ENCODE measurements around the gene GIMAP1. TPM values are rescaled to one million over a fixed set of nuclear protein-coding genes. Genes with fewer than 3 reads are reported as not detected.

Gene GIMAP1
- total and polyA plus RNA-seq, 2 of the 8 experiments (the other 6 are each of a cell fraction or from before 2014, with no cell fraction given) = not detected

DNA sequence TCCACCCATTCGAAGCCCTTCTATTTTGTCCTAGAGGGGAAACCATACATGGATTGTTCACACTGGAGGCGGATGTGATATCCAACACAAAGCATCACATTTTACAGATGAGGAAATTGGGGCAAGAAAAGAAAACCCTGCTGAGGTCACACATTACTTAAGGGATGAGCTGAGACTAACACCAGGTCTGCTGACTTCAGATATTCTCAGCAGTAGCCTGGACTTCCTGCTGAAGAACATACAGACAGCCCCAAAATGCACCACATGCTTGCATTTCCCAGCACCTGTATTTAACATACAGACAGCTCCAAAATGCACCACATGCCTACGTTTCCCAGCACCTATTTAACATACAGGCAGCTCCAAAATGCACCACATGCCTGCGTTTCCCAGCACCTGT lies 32.0 kb downstream of the GIMAP1 start:
- Histone ChIP-seq H3K27me3 (replicated peaks in 1 of 4; ENCODE audit: control insufficient read depth in 3 of 4, extremely low read depth in 1 of 4, insufficient read depth in 3 of 4, low read length in 3 of 4) (peaks cover 11 to 62% (median 45%) of the 10 kb centered on the region in 4 experiments), H3K23ac (ENCODE audit: insufficient read length) (no peak overlapping the region), H2BK12ac (ENCODE audit: low read depth, low read length) (no peak overlapping the region), H3K36me3 (ENCODE audit: control insufficient read depth in 2 of 4, insufficient read depth in 4 of 4, low read length in 3 of 4) (no peaks in the 10 kb centered on the region), H2AK5ac (ENCODE audit: low read depth, low read length) (no peak overlapping the region), H4K5ac (ENCODE audit: insufficient read length, low read depth, low read length) (no peak overlapping the region), H3K4me2 (ENCODE audit: insufficient read depth in 1 of 2, low read depth in 2 of 2, low read length in 2 of 2) (no peak overlapping the region), H4K20me1 (replicated peaks in 1 of 2; ENCODE audit: control insufficient read depth in 1 of 2, insufficient read depth in 2 of 2, low read length in 2 of 2) (peaks cover 0 to 8% of the 10 kb centered on the region in 2 experiments), H3K18ac (ENCODE audit: extremely low read depth, low read length) (no peak overlapping the region), H2BK15ac (ENCODE audit: low read length) (no peak overlapping the region), H3K27ac (ENCODE audit: low read depth, low read length) (no peak overlapping the region), H3K79me1 (ENCODE audit: low read depth, low read length) (no peaks in the 10 kb centered on the region), H3K79me2 (ENCODE audit: control insufficient read depth in 1 of 2, insufficient read depth in 2 of 2, low read length in 2 of 2) (no peaks in the 10 kb centered on the region), H3K9me3 (ENCODE audit: insufficient read depth in 2 of 2, low read depth in 1 of 2, low read length in 1 of 2) (no peaks in the 10 kb centered on the region), H3K4ac (replicated peaks; ENCODE audit: insufficient read length, low read depth, low read length) (no peak overlapping the region), H3K9ac (replicated peaks in 1 of 4; ENCODE audit: extremely low read depth in 1 of 4, low read depth in 3 of 4, low read length in 3 of 4) (no peak overlapping the region), H3K56ac (replicated peaks; ENCODE audit: insufficient read length, low read depth, low read length) (no peak overlapping the region), H2BK20ac (ENCODE audit: low read length) (no peak overlapping the region), H4K8ac (ENCODE audit: extremely low read depth, insufficient read depth, low read length) (no peak overlapping the region), H3K4me1 (replicated peaks in 1 of 4; ENCODE audit: control insufficient read depth in 3 of 4, insufficient read depth in 4 of 4, low read length in 3 of 4) (no peaks in the 10 kb centered on the region), H2AFZ (ENCODE audit: low read length) (no peak overlapping the region), H3K23me2 (ENCODE audit: low read depth, low read length) (no peaks in the 10 kb centered on the region), H3K14ac (ENCODE audit: insufficient read length) (no peak overlapping the region), H4K91ac (replicated peaks; ENCODE audit: insufficient read length, low read length) (no peak overlapping the region), H2BK5ac (ENCODE audit: low read depth, low read length) (no peak overlapping the region), H2BK120ac (replicated peaks; ENCODE audit: low read depth, low read length) (no peak overlapping the region), H3K4me3 (ENCODE audit: extremely low read depth in 1 of 4, insufficient read depth in 2 of 4, low read depth in 3 of 4, low read length in 4 of 4) (no peak overlapping the region)
- CTCF ChIA-PET (ENCODE audit: partially characterized antibody) = interaction anchor here (0.9 kb wide), 1 partner anchor 213 kb away, joined by 3 read pairs; no protein-coding TSS in a partner anchor
- POLR2A ChIA-PET (ENCODE audit: partially characterized antibody) = no interaction called here
- FAIRE-seq (no peak), DNase-seq (ENCODE audit: low read depth in 1 of 2, low spot score in 2 of 2) (no peak)
- 75% methylated on average over 4 of the region's 4 CpGs; no CpG with 5 or more reads in 1 of the 2 experiments for whole genome bisulfite sequencing, 2 experiments (ENCODE audit: extremely low coverage in 1 of 2, insufficient coverage in 1 of 2, insufficient read length in 1 of 2, insufficient replicate concordance in 2 of 2, low coverage in 1 of 2, low lambda C conversion rate in 2 of 2, missing lambda C conversion rate in 1 of 2)
- TF ChIP-seq POLR2AphosphoS5 (IDR thresholded peaks at IDR 0.05; ENCODE audit: low read depth, low read length) (no peak), CEBPB (IDR thresholded peaks at IDR 0.05; ENCODE audit: low read depth, low read length) (no peak), RFX5 (IDR thresholded peaks at IDR 0.05; ENCODE audit: borderline replicate concordance, low read depth, low read length) (no peak), YY1 (IDR thresholded peaks at IDR 0.05; ENCODE audit: low read depth, low read length) (no peak), TCF12 (IDR thresholded peaks at IDR 0.05; ENCODE audit: low read depth, low read length) (no peak), CHD2 (IDR thresholded peaks at IDR 0.05; ENCODE audit: low read length) (no peak), JUN (IDR thresholded peaks at IDR 0.05; ENCODE audit: low read depth, low read length) (no peak), HDAC6 (IDR thresholded peaks at IDR 0.05; ENCODE audit: low read depth, low read length) (no peak), GTF2F1 (IDR thresholded peaks at IDR 0.05; ENCODE audit: borderline replicate concordance, low read depth, low read length) (no peak), SP4 (IDR thresholded peaks at IDR 0.05; ENCODE audit: low read length) (no peak), PHF8 (conservative IDR thresholded peaks at IDR 0.05; ENCODE audit: low read depth, low read length) (no peak)
- TF ChIP-seq, protein P1, sequence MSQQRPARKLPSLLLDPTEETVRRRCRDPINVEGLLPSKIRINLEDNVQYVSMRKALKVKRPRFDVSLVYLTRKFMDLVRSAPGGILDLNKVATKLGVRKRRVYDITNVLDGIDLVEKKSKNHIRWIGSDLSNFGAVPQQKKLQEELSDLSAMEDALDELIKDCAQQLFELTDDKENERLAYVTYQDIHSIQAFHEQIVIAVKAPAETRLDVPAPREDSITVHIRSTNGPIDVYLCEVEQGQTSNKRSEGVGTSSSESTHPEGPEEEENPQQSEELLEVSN (IDR thresholded peaks at IDR 0.05) = no peak
- TF ChIP-seq, protein P2, sequence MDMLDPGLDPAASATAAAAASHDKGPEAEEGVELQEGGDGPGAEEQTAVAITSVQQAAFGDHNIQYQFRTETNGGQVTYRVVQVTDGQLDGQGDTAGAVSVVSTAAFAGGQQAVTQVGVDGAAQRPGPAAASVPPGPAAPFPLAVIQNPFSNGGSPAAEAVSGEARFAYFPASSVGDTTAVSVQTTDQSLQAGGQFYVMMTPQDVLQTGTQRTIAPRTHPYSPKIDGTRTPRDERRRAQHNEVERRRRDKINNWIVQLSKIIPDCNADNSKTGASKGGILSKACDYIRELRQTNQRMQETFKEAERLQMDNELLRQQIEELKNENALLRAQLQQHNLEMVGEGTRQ (IDR thresholded peaks at IDR 0.05; ENCODE audit: low read length) = no peak
- TF ChIP-seq, protein P3, sequence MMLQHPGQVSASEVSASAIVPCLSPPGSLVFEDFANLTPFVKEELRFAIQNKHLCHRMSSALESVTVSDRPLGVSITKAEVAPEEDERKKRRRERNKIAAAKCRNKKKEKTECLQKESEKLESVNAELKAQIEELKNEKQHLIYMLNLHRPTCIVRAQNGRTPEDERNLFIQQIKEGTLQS (IDR thresholded peaks at IDR 0.05; ENCODE audit: insufficient read depth, low read depth, low read length) = no peak

Measured in H1 (cell line).